GM12873 (cell line): Measurements from ENCODE around the gene CYP2A7.

ENCODE experiments used
- TF ChIP-seq, protein P1 (sequence below): IDR thresholded peaks from 2 replicates; pipeline ENCODE4 v1.5.1; 2012; ENCODE audit warnings: low read depth, mild to moderate bottlenecking, moderate library complexity, low read length, control low read depth; ENCODE audit not compliant: insufficient read depth; ENCODE audit errors: missing control alignments

Gene CYP2A7

DNA sequence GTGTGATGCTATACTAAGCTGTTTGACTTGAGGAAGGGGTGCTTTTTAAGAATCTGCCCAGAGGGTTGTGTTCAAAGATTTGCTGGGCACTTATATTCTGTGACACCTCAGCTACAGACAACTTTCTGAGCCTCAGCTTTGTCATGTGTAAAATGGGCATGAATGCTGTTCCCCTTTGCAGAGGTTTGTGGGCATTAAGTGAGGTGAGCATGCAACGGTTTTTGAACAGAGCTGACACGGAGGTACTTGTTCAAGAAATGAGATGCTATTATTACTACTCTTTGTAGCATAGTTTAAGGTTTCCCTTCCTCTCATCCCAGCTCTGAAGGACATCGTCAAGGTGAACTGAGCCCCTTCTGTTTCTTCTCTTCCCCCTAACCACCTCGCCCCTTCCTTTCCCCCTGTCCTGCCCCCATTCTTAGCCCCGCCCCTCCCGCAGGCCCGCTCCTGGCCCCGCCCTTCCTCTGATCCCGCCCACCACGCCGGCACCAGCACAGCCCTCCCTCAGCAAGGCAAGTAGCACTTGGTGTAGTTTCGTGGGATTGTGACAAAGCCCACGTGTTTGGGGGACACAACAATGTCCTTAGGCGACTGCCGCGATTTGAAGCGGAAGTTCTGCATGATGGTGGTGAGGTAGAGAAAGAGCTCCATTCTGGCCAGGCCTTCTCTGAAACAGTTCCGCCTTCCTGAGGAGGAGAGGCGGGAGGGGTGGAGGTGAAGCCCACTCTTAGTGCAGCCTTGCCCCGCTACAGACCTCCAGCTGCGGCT is 26.1 kb upstream of the CYP2A7 start:
- TF ChIP-seq, protein P1, sequence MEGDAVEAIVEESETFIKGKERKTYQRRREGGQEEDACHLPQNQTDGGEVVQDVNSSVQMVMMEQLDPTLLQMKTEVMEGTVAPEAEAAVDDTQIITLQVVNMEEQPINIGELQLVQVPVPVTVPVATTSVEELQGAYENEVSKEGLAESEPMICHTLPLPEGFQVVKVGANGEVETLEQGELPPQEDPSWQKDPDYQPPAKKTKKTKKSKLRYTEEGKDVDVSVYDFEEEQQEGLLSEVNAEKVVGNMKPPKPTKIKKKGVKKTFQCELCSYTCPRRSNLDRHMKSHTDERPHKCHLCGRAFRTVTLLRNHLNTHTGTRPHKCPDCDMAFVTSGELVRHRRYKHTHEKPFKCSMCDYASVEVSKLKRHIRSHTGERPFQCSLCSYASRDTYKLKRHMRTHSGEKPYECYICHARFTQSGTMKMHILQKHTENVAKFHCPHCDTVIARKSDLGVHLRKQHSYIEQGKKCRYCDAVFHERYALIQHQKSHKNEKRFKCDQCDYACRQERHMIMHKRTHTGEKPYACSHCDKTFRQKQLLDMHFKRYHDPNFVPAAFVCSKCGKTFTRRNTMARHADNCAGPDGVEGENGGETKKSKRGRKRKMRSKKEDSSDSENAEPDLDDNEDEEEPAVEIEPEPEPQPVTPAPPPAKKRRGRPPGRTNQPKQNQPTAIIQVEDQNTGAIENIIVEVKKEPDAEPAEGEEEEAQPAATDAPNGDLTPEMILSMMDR = no peak

DNA sequence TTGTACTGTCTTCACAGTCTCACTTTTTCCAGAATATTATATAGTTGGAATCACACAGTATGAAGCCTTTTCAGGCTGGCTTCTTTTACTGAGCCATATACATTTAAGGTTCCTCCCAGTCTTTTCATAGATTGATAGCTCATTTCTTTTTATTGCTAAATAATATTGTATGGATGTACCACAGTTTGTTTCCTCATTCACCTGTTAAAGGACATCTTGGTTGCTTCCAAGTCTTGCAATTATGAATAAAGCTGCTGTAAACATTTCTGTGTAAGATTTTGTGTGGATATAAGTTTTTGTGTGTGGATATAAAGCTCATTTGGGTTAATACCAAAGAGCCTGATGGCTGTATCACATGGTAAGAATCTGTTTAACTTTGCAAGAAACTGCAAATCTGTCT is 24.5 kb upstream of the CYP2A7 start:
- TF ChIP-seq, protein P1 = no peak

DNA sequence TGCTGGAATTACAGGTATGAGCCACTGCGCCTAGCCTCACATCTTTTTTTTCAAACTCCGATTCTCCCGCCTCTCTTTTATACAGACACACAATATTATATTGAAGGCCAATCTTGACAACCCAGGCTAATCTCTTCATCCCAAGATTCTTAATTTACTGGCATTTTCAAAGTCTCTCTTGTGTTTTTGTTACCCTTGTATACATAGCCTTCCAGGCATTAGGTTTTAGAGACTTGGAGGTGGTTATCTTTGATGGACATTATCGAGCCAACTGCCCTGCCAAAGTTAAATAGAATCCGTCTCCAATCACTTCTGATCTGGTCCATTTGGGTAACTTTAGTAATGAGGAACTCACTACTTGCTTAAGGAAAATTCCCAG is 14.4 kb upstream of the CYP2A7 start:
- TF ChIP-seq, protein P1 = no peak

DNA sequence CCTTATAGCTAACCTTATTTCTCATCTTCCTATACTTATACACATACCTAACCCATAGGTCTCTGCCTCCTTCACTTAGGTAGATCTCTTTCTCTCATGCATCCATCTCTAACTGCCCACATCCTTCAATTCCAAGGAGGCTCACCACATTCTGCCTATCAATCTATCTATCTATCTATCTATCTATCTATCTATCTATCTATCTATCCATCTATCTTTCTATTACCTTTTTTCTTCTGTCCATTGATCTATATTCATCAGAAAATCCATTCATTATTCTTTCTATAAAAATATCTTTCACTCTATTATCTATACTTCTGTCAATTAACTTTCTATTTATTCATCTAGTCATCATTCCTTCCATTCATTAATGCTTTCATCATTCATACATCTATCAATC is 11.1 kb upstream of the CYP2A7 start:
- TF ChIP-seq, protein P1 = no peak

DNA sequence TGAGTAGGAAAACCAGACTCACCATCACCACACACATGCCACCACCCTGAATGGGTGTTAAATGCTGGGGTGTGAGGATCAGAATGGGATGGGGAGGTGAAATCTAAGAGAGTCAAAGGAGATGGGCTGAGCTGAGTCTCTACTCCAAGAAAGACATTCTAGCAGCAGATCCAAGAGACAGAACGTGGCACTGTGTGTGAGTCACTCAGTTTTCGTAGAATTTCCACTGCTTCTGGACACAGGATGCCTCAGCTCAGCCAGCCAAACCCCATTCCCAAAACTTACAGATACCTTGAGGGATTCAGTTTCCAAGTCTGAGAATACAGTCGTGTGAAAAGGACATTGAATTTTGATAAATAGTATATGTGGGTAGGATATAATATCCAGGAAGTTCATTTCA is 7.3 kb upstream of the CYP2A7 start:
- TF ChIP-seq, protein P1 = no peak

DNA sequence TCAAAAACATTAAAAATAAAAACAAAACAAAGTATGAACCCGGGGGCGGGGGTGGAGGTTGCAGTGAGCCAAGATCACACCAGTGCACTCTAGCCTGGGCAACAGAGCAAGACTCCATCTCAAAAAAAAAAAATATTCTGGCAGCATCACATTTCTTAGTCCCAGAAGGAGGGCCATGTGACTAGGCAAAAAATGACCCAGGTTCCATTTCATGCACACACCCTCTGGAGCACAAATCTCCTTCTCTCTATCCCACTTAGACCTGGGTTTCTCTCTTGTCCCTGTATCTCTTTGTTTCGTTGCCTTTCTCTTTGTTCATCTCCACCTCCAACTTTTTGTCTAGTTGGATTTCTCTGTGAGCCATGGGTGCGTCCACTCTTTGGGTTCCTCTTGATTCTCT is 6.2 kb upstream of the CYP2A7 start:
- TF ChIP-seq, protein P1 = no peak

DNA sequence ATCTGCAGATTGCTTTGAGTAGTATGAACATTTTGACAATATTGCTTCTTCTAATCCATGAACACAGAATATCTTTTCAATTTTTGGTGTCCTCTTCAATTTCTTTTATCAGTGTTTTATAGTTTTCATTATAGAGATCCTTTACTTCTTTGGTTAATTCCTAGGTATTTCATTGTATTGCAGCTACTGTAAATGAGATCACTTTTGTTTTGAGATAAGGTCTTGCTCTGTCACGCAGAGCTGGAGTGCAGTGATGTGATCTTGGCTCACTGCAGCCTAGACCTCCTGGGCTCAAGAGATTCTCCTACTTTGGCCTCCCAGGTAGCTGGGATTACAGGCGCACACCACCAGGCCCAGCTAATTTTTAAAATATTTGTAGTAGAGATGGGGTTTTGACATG is 9.8 kb downstream of the CYP2A7 start:
- TF ChIP-seq, protein P1 = no peak
